NCI-H128 (cell line): ENCODE measurements around the gene TMEM131.
"Not testable (repeated sequence)": the region's sequence is repeated elsewhere in the genome, so short reads cannot be mapped to it uniquely, and the experiment has no call there.

Experiments
- DNase-seq: peaks from one replicate; lab custom pipeline; 2025; ENCODE audit not compliant: unreplicated experiment; lab: John Stamatoyannopoulos, UW

TMEM131 gene

DNA sequence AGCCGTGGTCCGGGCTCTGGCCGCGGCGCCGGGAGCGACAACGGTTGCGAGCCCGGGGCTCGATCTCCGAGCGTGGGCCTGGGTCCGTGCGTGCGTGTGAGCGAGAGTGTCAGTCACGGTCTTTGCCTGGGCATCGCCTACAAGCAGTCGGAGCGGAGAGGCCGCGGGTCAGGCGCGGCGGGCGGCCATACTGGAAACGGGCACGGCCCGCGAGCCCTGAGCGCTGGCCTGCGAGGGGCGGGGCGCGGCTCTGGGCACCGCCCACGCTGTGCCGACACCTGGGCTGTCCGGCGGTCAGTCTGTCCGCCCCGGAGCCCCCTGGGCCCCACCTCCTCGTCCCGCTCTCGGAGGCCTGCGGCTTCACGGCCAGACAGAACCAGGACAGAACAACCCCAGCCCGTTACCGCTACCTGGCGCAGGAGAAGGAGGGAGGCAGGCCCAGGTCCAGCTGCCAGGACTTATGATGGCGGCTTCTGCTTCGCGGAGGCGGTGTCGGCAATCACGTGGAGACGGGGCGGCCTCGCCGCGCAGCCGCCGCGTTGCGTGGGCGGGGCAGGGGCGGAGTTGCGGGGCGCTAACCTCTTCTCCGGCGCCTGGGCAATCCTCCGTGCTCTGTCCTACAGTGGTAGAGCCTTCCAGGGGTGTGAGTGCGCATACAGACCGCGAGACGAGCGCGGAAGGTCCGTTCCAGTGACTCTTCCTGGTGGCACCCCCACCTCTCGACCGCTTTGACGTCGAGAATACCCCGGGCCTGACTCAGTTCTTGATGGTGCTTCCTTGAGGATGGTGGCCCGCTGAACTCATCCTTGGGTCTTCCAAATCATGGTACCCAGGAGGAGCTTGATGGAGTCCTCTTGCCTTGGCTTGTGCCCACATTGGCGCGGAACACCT lies at the start of gene TMEM131:
Gene TMEM131 (minus strand): TSS at position 215 of the 891 bp plus-strand sequence. CDS start 286 bp downstream, outside the sequence.
- DNase-seq, result peak; percentile 86

DNA sequence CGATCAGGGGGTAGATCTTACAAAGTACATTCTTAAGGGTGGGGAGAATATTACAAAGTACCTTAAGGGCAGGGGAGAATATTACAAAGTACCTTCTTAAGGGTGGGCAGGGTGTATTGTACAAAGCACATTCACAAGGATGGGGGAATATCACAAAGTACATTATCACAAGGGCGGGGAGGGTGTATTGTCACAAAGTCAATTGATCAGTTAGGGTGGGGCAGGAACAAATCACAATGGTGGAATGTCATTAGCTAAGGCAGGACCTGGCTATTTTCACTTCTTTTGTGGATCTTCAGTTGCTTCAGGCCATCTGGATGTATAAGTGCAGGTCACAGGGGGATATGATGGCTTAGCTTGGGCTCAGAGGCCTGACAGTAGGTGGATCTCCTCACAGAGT lies 49.0 kb upstream of the TMEM131 start:
- not testable (repeated sequence) for DNase-seq

DNA sequence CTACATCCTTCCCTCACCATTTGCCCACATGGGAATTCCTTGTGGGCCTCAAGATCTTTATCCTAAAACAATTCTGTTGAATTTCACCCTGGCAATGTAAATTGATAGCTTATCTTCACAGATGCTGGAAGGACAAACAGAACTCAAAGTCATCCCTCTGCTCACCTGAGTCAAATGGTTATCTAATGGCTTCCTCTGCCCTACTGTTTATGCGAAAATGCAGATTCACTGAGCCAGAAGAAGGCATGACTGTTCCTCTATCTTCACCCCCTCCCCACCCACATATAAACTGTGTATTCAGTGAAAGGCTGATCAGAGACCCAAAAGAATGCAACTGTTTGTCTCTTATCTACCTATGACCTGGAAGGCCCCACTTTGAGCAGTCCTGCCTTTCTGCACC lies 47.4 kb upstream of the TMEM131 start:
- DNase-seq, result no peak

GRCh38 chr2:98040331-98040939 lies 44.7 kb upstream of the TMEM131 start:
- no peak for DNase-seq

GRCh38 chr2:98039085-98039756 lies 43.5 kb upstream of the TMEM131 start:
- no peak for DNase-seq

DNA sequence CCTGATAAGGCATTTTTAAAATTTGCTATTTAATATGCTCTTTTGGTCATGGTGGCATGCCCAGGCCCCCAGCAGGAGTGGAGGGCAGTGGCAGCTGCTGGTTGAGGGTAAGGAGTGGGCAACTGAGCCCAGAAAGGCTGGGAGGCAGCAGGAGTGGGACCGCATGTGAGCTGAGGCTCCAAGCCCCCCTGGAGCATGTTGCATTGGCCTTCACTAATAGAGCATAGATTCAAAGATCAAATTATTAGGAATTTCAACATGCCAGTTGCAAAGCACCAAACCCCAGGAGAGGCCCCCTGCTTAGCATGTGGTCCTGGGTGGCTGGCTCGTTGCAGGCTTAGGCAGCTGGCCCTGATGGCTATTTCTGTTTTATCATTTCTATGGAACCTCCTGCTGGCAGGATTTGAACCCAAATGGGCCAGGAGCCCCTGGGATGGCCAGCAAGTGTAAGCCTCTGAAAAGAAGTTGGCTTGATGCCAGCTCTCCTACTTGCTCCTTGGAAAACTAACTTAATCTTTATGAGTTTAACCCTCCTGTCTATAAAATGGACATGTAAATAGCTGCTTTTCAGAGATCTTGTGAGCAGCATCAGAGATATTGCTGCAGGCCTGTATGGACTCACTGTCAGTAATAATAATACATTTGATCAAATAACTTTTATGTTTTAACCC lies 42.1 kb upstream of the TMEM131 start:
- DNase-seq, result no peak

DNA sequence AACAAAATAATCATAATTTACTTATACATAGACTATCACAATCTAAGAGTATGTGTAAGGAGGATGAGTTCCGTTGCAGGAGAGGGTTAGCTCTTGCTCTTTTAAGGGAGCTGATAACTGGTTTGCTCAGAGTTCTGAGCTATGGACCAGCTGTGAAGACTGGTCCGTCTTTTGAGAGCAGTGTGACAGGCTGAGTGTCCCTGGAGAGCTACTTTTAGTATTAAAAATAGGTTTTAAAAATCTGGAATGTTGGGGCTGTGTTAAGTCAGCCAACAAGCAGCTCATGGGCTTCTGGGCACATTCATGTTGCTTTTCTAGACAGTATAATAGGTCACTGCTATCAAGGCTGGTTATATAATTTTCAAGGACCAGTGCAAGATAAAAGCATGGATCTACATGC lies 41.5 kb upstream of the TMEM131 start:
- DNase-seq, result no peak

DNA sequence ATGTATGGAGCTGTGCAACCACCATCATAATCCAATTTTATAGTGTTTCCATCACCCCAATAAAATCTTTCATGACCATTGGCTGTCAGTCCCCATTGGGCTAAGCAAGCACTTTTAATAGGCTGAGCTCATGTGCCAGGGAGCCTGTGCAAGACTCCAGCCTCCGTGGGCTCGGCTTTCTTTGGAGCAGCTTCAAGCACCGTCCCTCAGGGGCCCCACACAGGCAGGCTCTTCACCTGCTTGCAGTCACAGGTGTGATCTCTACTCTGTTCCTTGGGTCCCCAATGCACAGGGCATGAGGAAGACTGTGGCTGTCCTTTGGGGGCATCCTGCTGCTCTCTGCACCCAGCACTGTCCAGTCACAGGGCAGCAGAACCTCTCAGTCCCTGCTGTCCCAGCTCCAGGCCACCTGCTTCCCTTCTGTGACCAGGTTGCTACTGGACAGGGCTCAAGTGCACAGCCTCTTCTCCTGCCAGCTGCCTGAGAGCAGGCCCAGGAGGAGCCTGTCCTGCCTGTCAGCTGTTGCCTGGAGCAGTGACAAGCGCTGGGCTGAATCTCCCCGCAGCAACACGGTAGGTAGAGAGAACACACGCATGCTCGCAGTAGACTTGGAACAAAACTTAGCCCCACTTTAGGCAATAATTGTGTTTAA lies 40.7 kb upstream of the TMEM131 start:
- DNase-seq, result no peak

DNA sequence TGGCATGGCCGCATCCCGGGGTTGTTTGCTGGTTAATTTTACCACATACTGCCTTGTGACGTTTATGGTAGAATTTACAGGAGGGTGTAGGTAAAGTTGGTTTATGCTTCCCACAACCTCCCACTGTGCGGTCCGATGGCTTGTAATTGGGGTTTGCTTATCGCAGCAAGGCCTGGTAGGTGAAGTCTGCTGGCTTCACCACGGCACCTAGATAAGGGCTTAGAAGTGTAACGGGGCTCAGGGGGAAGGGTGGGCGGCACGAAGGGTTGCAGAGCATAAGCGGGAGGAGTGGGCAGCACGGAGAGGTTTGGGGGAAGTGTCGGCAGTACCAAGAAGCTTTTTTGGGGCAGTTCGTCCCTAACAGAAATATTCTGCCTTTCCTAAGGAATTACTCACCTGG lies 39.0 kb upstream of the TMEM131 start:
- no peak for DNase-seq

DNA sequence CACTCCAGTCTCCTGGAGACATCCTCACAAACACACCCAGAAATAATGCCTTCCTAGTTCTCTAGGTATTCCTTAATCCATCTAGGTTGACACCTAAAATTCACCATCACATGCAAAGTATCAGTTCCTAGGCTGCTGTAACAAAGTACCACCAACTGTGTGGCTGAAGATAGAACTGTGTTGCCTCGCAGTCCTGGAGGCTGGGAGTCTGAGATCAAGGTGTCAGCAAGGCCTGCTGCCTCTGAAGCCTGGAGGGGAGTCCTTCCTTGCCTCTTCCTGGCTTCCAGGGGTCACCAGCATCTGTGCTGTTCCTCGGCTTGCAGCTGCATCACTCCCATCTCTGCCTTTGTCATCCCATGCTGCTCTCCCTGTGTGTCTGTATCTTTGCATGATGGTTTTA lies 36.3 kb upstream of the TMEM131 start:
- DNase-seq, result no peak

GRCh38 chr2:98029718-98030222 lies 34.0 kb upstream of the TMEM131 start:
- no peak for DNase-seq

DNA sequence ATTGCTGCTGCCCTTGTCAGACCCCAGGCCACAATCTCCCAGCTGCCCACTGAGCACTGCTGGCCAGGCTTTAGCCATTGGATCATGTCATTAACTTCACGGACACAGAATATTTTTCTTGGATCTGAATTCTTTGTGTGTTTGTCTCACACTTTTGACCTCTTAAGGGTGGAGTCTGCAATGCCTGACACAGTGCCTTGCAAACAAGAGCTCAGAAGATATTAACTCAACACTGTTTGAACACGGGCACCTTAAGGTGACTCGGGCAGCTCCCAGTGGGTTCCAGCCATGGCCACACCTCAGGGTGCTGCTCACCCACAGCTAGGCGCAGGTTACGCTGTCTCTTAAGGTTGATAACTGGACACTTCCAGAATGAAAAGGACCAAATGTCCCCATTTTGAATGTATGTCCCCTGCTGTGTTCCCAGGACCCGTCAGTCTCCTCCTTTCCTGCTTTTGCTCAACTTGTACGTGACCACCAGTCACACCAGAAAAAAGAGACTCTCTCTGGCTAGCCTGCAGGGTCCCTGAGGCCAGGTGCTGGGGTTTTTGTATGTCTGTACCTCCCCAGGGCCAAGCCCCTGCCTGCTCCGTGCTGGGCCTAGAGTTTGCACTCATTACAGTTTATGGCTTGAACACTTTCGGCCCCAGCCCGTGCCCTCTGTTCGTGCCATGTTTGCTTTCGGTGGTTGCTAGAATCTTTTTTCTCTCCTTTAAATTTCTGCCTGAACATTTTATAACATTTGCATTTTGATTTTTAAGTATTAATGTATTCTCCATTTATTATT lies 33.4 kb upstream of the TMEM131 start:
- DNase-seq, result no peak

DNA sequence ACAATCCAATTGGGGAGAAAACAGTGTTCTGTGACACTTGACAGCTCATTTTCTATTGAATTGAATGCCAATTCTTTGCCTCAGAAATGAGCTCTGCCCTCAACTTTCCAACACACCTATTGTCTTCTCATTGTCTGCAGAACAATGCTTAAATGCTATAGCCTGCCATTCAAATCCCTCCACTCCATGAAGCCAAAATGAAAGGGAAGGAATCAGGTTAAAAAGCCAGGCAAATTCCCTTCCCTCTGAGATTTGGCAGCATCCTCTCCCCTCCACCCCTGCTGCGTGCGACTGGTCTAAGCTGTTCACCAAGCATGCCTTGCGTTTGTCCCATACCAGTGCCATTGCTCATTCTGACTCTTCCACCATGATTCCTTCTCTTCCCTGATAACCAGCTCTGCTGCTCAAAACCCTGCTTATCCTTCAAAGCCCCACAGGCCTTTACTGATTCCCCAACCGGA lies 32.4 kb upstream of the TMEM131 start:
- no peak for DNase-seq

DNA sequence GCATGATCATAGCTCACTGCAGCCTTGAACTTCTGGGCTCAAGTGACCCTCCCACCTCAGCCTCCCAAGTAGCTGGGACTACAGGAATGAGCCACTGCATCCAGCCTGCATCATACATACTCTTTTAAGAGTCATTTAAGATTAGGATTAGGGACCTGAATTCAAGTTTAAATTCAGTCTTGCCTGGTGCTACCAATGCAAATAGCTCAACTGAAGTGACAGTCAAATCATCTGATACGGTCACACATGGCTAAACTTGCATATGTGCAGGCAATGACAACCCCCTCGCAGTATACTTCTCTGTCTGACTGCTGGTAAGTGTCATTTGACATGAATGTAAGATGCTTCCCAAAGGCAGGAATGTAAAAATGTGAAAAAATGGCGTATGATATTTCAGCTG lies 31.8 kb upstream of the TMEM131 start:
- DNase-seq, result no peak

DNA sequence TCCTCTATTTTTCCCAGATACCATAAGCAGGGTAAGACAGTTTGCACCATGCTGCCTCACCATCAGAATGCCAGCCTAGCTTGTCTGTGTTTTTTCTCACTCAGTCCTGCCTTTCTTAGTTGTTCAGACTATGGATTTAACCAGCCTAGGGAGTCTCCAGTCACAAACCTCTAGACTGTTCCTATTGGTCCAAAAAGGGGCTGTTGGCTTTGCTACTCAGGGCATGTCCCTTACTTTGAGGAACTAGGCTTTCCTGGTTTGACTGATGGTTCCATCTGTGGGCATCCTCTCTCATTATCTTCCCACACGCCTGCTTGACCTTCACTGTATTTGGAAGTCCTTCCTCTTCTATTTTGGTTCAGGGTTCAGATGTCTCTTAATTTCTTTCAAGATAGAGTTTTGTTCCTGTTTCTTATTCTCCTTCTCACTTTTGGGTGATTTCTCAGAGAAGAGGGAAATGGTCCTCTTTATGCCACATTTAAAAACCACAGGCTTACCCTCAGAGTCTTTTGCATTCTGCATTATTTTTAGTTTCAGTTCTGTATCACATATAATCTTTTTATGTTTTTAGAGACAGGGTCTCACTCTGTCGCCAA lies 31.3 kb upstream of the TMEM131 start:
- DNase-seq, result no peak

DNA sequence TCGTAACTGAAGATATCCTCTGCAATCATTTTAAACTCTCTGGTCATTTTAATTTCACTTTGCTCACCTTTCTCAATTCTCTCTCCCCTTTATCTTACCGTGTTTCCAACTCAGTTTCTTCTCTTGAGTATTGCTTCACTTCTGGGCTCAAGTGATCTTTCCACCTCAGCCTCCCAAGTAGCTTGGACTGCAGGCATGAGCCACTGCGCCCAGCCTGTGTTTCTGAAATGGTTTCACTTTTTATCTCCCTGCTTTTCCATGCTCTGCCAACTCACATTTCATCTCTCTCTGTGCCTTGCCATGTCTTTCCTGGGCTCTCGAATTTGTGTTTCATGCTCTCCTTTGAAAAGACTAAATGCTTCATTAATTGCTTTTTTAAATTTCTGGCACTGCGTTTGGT lies 30.5 kb upstream of the TMEM131 start:
- DNase-seq, result no peak

- no peak for DNase-seq
Observed at GRCh38 chr2:98025481-98026037, 29.8 kb upstream of the TMEM131 start.

- not testable (repeated sequence) for DNase-seq
Observed at GRCh38 chr2:98022067-98022466, 26.3 kb upstream of the TMEM131 start.
